IPS-18a (cell line): ENCODE results near the gene FAM131B.

Experiments
- H3K27ac ChIP-seq: one replicate; pipeline ENCODE4 v1.5.1; 2013; ENCODE audit warnings: low read length
- H3K27me3 ChIP-seq: one replicate; pipeline ENCODE4 v1.6.1; 2013; ENCODE audit warnings: mild to moderate bottlenecking, low read length; ENCODE audit not compliant: control insufficient read depth, insufficient read depth
- H3K36me3 ChIP-seq: one replicate; pipeline ENCODE4 v1.6.1; 2013; ENCODE audit warnings: low read depth, low read length; ENCODE audit not compliant: control insufficient read depth
- H3K4me1 ChIP-seq: one replicate; pipeline ENCODE4 v1.6.1; 2013; ENCODE audit warnings: low read depth, low read length; ENCODE audit not compliant: control insufficient read depth
- H3K4me3 ChIP-seq: one replicate; pipeline ENCODE4 v1.5.1; 2013; ENCODE audit warnings: low read length
- H3K9ac ChIP-seq: one replicate; pipeline ENCODE4 v1.6.1; 2013; ENCODE audit warnings: mild to moderate bottlenecking, low read length, moderate library complexity
- H3K9me3 ChIP-seq: one replicate; pipeline ENCODE4 v1.6.1; 2013; ENCODE audit warnings: low read depth, low read length; ENCODE audit not compliant: control insufficient read depth

FAM131B gene

GRCh38 chr7:143322760-143323633 is 39.5 kb downstream of the FAM131B start:
- Histone ChIP-seq H3K27ac (no peak overlapping the region), H3K9me3 (no peaks in the 10 kb centered on the region), H3K27me3 (no peaks in the 10 kb centered on the region)

GRCh38 chr7:143321734-143322133 is 40.8 kb downstream of the FAM131B start:
- Histone ChIP-seq H3K36me3 (no peaks in the 10 kb centered on the region), H3K4me3 (no peak overlapping the region), H3K9me3 (no peaks in the 10 kb centered on the region), H3K9ac (no peak overlapping the region), H3K4me1 (no peaks in the 10 kb centered on the region), H3K27me3 (no peaks in the 10 kb centered on the region), H3K27ac (no peak overlapping the region)

More at GRCh38 chr7:143322760-143323633, 39.5 kb downstream of the FAM131B start:
- no peaks in the 10 kb centered on the region for H3K4me1 ChIP-seq
- H3K4me3 ChIP-seq = no peak overlapping the region
- H3K9ac ChIP-seq = no peak overlapping the region
- H3K36me3 ChIP-seq = no peaks in the 10 kb centered on the region

- H3K27ac ChIP-seq = no peak overlapping the region
- no peaks in the 10 kb centered on the region for H3K9me3 ChIP-seq
- no peaks in the 10 kb centered on the region for H3K27me3 ChIP-seq
- H3K4me3 ChIP-seq = no peak overlapping the region
- H3K36me3 ChIP-seq = no peaks in the 10 kb centered on the region
- H3K9ac ChIP-seq = no peak overlapping the region
- H3K4me1 ChIP-seq = no peaks in the 10 kb centered on the region
These were observed 41.3 kb downstream of the FAM131B start for GRCh38 chr7:143321242-143321641.

DNA sequence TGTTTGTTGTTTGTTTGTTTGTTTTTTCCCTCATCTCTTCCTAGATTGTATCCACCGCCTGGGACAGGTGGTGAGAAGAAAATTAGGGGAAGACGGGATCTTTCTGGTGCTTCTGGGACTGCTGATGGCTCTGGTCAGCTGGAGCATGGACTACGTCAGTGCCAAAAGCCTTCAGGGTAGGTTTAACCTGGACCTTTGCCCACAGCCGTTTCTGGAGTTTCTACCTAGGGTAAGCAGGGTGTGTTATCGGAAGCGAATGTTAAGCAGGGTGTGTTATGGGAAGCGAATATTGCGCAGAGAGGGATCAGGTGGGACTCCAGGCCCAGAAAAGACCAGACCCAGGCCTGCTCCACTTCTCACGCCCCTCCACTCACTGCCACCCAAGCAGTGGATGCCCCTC is 41.9 kb downstream of the FAM131B start:
- Histone ChIP-seq H3K9ac (no peak overlapping the region), H3K9me3 (no peaks in the 10 kb centered on the region), H3K27me3 (no peaks in the 10 kb centered on the region)

GRCh38 chr7:143318661-143319060 is 43.9 kb downstream of the FAM131B start:
- Histone ChIP-seq H3K27ac (no peak overlapping the region), H3K9ac (no peak overlapping the region), H3K4me1 (no peaks in the 10 kb centered on the region), H3K27me3 (no peaks in the 10 kb centered on the region), H3K9me3 (no peaks in the 10 kb centered on the region), H3K4me3 (no peak overlapping the region), H3K36me3 (no peaks in the 10 kb centered on the region)

More for the DNA sequence above, 41.9 kb downstream of the FAM131B start:
- Histone ChIP-seq H3K4me3 (no peak overlapping the region), H3K36me3 (no peaks in the 10 kb centered on the region), H3K4me1 (no peaks in the 10 kb centered on the region), H3K27ac (no peak overlapping the region)

GRCh38 chr7:143316492-143316891 is 46.0 kb downstream of the FAM131B start:
- Histone ChIP-seq H3K4me1 (no peaks in the 10 kb centered on the region), H3K36me3 (no peaks in the 10 kb centered on the region), H3K9me3 (no peaks in the 10 kb centered on the region), H3K27me3 (no peaks in the 10 kb centered on the region), H3K9ac (no peak overlapping the region), H3K27ac (no peak overlapping the region), H3K4me3 (no peak overlapping the region)

- H3K36me3 ChIP-seq = no peaks in the 10 kb centered on the region
- H3K9me3 ChIP-seq = no peaks in the 10 kb centered on the region
- no peaks in the 10 kb centered on the region for H3K27me3 ChIP-seq
- no peak within 1 kb of the TSS for H3K27ac ChIP-seq
- no peak within 1 kb of the TSS for H3K9ac ChIP-seq
- no peak within 1 kb of the TSS for H3K4me3 ChIP-seq
- no peaks in the 10 kb centered on the region for H3K4me1 ChIP-seq
These were observed 46.7 kb downstream of the FAM131B start, which contains the start of gene CLCN1 for GRCh38 chr7:143315776-143316175. CLCN1 (plus strand) TSS chr7:143316111; CDS start chr7:143316213, 102 bp downstream.

DNA sequence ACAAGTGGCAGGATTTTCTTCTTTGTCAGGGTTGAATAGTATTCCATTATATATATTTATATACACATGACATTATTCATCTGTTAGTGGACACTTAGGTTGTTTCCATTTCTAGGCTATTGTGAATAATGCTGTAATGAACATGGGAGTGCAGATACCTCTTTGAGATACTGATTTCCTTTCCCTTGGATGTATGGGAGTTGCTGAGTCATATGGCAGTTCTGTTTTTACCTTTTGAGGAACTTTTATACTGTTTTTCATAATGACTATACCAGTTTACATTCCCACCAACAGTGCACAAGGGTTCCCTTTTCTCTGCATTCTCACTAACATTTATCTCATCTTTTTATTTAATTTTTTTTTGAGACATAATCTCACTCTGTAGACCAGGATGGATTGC is 48.4 kb downstream of the FAM131B start:
- no peaks in the 10 kb centered on the region for H3K27me3 ChIP-seq
- H3K36me3 ChIP-seq = no peaks in the 10 kb centered on the region
- H3K27ac ChIP-seq = no peak overlapping the region
- no peak overlapping the region for H3K4me3 ChIP-seq
- no peak overlapping the region for H3K9ac ChIP-seq
- H3K4me1 ChIP-seq = no peaks in the 10 kb centered on the region
- no peaks in the 10 kb centered on the region for H3K9me3 ChIP-seq

DNA sequence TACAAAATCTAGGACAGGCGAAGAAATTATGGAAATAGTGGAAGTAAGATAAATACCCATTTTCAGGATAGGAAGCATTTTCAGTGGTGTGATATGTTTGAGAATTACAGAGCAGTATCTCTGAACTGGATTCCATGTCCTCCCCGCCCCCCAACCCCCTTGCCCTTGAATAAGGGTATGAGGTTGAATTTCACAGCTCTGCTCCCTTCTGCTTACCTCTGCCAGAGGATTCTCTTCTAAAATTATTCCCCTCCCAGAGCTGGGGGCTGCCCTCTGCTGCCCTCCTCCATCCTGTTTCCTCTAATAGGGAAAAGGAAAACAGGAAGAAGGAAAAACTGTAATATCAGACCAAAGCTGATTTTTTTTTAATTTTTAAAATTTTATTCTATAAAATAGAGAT is 53.9 kb downstream of the FAM131B start:
- H3K4me3 ChIP-seq = no peak overlapping the region
- H3K9me3 ChIP-seq = no peaks in the 10 kb centered on the region
- no peak overlapping the region for H3K27ac ChIP-seq
- H3K9ac ChIP-seq = no peak overlapping the region
- H3K36me3 ChIP-seq = peaks cover 42% of the 10 kb centered on the region
- H3K27me3 ChIP-seq = no peaks in the 10 kb centered on the region
- no peaks in the 10 kb centered on the region for H3K4me1 ChIP-seq

DNA sequence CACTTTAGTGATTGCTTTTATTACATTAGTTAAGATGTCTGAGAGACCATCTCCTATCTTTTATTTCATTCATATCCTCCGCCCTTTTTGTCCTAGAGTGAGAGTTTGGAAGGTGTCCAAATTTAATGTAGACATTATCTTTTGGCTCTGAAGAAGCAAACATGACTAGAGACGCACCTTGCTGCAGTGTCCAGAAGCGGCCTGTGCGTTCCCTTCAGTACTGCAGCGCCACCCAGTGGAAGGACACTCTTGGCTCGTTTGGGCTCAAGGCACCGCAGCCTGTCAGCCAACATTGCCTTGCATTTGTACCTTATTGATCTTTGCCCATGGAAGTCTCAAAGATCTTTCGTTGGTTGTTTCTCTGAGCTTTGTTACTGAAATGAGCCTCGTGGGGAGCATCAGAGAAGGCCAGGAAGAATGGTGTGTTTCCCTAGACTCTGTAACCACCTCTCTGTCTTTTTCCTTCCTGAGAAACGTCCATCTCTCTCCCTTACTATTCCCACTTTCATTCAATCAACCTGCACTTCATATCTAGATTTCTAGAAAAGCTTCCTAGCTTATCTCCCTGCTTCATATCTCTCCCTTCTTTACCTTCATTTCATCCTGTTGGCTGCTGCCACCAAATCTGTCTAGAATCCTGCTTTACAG is 57.0 kb downstream of the FAM131B start:
- Histone ChIP-seq H3K36me3 (peaks cover 68% of the 10 kb centered on the region), H3K27me3 (no peaks in the 10 kb centered on the region), H3K9me3 (no peaks in the 10 kb centered on the region), H3K4me3 (no peak overlapping the region), H3K4me1 (no peaks in the 10 kb centered on the region), H3K9ac (no peak overlapping the region), H3K27ac (no peak overlapping the region)

DNA sequence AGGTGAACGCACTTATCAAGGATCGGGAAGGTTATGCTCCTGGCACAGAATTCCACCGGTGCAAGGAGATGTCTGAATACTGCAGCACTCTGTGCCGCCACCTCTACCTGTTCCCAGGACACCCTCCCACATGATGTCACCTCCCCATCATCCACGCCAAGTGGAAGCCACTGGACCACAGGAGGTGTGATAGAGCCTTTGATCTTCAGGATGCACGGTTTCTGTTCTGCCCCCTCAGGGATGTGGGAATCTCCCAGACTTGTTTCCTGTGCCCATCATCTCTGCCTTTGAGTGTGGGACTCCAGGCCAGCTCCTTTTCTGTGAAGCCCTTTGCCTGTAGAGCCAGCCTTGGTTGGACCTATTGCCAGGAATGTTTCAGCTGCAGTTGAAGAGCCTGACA is 57.6 kb downstream of the FAM131B start:
- Histone ChIP-seq H3K9ac (no peak overlapping the region), H3K27ac (no peak overlapping the region), H3K4me1 (no peaks in the 10 kb centered on the region), H3K36me3 (peaks cover 74% of the 10 kb centered on the region), H3K4me3 (no peak overlapping the region), H3K9me3 (no peaks in the 10 kb centered on the region), H3K27me3 (no peaks in the 10 kb centered on the region)
